GM19240 (cell line): ENCODE data around the gene ACTR8.
"Not testable (repeated sequence)": the region's sequence is repeated elsewhere in the genome, so short reads cannot be mapped to it uniquely, and the experiment has no call there.

Experiments used
- DNase-seq: peaks from one replicate; pipeline ENCODE4 v3.0.0; 2011; ENCODE audit warnings: low spot score; ENCODE audit not compliant: insufficient read length

ACTR8 gene, protein sequence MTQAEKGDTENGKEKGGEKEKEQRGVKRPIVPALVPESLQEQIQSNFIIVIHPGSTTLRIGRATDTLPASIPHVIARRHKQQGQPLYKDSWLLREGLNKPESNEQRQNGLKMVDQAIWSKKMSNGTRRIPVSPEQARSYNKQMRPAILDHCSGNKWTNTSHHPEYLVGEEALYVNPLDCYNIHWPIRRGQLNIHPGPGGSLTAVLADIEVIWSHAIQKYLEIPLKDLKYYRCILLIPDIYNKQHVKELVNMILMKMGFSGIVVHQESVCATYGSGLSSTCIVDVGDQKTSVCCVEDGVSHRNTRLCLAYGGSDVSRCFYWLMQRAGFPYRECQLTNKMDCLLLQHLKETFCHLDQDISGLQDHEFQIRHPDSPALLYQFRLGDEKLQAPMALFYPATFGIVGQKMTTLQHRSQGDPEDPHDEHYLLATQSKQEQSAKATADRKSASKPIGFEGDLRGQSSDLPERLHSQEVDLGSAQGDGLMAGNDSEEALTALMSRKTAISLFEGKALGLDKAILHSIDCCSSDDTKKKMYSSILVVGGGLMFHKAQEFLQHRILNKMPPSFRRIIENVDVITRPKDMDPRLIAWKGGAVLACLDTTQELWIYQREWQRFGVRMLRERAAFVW

DNA sequence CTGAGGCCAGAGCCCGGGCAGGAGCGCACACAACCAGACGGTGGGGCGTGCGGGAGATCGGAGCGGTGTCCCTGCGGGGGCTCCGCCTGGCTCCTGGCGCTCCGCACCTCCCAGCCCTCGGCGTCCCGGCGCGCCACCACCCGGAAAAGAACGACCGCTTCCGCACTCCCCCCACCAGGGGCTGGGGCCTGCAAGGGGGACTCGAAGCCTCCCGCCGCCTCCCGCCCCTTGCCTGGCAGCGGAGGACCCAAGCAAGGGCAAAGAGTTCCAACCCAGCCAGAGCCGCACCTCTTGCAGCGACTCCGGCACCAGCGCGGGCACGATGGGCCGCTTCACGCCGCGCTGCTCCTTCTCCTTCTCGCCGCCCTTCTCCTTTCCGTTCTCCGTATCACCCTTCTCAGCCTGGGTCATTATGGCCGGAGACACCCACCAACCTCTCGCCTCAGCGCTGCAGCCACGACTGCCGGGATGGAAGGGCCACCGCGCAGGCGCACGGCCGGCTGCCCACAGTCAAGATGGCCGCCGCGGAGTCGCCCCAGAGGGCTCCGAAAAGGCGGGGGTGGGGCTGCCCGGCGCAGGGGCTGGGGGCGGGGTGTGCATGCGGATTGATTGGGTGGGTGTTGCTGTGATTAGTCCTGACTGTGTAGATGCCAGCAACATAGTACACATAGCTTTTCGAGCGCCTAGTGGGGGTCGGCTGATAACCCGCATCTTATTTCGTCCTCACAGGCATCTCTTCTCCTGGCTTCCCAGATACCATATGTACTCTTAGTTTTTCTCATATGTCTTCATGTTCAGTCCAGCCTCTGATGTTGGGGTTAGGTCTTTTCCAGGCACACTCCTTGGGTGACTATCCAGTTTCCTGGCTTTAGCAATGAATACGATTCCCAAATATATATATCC lies at the start of gene ACTR8:
Gene ACTR8, minus strand, starts transcription at position 462 of the 903 bp plus-strand sequence. Its CDS starts 51 bp downstream, at position 411.
- DNase-seq, result peak; percentile 50

DNA sequence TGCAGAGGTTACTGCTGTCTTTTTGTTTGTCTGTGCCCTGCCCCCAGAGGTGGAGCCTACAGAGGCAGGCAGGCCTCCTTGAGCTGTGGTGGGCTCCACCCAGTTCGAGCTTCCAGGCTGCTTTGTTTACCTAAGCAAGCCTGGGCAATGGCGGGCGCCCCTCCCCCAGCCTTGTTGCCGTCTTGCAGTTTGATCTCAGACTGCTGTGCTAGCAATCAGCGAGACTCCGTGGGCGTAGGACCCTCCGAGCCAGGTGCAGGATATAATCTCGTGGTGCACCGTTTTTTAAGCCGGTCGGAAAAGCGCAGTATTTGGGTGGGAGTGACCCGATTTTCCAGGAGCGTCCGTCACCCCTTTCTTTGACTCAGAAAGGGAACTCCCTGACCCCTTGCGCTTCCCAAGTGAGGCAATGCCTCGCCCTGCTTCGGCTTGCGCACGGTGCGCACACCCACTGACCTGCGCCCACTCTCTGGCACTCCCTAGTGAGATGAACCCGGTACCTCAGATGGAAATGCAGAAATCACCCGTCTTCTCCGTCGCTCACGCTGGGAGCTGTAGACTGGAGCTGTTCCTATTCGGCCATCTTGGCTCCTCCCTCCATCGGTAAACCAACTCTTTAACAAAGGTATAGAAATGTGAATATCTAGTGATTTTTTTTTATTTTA lies 45.4 kb upstream of the ACTR8 start:
- not testable (repeated sequence) for DNase-seq

DNA sequence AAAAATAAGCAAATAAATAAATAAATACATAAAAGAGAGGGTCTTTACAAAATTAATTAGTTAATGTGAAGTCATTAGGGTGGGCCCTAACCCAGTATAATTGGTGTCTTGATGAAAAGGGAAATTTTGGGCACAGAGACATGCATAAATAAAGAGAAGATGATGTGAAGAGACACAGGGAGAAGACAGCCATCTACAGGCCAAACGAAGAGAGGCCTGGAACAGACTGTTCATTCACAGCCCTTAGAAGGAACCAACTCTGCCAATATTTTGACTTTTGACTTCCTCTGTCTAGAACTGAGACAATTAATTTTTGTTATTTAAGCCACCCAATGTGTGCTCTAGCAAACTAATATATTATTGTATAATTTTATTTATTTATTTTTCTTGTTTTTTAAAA lies 39.3 kb upstream of the ACTR8 start:
- no peak for DNase-seq

DNA sequence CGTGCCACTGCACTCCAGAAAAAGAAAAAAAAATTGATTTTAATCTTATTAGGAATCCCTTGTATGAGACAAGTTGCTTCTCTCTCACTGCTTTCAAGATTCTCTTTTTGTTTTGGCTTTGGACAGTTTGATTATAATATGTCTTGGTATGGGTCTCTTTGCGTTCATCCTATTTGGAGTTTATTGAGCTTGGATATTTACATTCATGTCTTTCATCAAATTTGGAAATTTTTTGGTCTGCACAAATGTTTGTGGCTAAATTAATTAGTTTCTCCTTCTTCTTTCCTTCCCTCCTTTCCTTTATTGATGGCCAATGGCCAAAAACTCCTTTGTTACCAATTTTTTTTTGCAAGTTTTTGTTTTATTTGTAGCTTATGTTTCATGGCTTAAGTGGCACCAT lies 37.8 kb upstream of the ACTR8 start:
- DNase-seq, result no peak

DNA sequence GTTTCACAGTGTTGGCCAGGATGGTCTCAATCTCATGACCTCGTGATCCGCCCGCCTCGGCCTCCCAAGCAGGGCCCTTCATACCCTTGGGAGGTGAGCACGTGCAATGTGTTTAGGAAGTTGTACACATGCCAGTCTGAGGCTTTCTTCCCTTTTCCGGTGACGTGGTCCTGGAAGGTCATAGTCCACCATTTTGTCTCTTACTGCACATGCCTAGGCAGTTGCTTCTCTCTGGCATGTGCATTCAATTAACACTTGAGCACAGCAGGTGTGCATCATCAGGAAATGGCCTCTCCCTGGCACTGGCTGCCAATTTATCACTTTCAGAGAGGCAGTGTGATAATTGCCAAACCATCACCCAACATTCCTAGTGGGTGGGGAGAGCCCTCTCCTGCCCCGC lies 31.4 kb upstream of the ACTR8 start:
- DNase-seq, result no peak

DNA sequence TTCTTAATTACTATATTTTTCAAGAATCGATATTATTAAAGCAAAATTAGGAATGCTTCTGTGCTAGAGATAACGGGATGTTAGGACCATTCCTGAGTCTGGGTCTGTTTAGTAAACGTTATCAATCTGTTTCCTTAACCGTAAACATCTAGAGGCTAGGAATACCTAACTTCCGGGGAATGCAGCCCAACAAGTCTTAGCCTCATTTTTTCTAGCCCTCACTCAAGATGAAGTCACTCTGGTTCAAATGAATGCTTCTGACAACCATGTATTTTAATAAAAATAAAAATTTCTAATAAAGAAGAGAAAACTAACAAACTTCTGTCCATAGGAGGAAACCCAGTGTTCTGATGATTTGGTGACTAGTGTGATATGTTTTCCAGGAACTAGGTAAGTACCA lies 20.8 kb upstream of the ACTR8 start:
- no peak for DNase-seq

DNA sequence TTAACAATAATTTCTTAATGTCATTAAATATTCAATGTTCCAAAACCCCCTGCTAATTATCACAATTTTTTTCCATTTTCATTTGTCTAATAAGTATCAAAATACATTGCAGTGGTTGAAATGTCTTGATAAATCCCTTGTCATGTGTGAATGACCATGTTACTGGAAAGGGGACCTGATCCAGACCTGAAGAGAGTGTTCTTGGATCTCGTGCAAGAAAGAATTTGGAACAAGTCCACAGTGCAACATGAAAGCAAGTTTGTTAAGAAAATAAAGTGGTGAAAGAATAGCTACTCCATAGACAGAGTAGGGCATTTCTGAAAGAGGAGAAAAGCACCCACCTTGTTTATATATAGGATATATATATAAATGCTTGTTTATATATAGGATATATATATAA lies 20.1 kb upstream of the ACTR8 start:
- no peak for DNase-seq

DNA sequence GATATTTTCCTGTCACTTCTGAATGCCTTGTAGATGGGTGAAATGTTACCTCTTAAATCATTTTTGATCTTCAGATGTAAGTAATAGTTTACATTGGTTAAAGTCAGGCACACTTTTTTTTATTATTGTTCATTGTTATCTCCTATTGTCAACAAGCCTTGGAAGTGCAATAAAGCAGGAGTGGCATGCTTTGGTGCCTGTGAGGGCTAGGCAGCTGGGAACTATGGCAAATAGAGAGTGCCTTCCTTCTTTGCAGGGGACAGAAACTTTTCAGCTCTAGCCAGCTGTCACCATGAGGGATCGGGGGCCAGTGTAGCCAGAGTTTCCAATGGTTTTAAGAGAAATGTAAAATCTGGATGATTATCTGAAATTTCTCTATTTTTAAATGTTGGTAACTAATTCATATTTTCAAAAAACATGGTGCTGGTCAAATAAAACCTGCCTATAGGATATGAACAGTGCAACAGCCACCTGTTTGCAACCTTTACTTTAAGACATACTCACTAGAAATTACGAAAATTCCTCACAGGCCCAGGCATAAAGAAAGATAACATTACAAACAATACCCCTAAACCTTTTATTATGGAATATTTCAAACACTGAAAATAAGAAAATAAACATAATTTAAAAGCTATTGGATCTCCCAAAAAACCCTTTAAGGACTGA lies 18.8 kb upstream of the ACTR8 start:
- DNase-seq, result no peak

DNA sequence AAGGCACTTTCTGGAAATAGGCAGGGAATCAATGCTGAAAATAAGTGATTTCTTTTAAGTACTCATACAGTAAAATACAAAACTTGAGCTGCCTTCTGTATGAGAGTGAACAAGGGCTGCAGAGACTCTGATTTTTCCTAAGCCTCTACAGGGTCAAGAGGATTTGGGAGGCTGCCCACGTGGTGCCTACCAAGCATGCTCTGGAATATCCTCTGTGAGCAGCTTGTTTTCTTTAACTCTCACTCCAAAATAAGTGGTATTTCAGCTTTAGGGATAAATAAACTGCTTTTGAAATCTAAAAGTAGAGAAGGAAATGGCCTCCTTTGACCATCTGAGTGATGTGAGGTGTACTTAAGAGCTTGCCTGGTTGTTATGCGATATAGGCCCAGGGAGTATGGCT lies 17.8 kb upstream of the ACTR8 start:
- DNase-seq, result no peak

DNA sequence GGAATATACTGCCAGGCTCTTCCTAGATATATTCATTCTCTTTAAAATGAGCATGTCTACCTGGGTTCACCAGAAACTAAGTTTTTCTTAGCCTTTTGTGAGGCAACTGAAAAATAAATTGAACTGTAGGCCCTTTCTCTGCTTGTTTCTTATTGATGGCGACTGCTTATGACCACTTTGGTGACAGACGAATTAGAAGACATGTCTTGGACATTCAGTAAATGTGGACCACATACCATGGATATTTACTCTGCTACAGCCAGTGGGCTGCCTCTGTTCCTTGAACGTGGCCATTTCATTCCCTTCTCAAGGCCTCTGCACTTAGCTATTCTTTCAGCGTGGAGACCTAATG lies 10.3 kb upstream of the ACTR8 start:
- DNase-seq, result no peak

DNA sequence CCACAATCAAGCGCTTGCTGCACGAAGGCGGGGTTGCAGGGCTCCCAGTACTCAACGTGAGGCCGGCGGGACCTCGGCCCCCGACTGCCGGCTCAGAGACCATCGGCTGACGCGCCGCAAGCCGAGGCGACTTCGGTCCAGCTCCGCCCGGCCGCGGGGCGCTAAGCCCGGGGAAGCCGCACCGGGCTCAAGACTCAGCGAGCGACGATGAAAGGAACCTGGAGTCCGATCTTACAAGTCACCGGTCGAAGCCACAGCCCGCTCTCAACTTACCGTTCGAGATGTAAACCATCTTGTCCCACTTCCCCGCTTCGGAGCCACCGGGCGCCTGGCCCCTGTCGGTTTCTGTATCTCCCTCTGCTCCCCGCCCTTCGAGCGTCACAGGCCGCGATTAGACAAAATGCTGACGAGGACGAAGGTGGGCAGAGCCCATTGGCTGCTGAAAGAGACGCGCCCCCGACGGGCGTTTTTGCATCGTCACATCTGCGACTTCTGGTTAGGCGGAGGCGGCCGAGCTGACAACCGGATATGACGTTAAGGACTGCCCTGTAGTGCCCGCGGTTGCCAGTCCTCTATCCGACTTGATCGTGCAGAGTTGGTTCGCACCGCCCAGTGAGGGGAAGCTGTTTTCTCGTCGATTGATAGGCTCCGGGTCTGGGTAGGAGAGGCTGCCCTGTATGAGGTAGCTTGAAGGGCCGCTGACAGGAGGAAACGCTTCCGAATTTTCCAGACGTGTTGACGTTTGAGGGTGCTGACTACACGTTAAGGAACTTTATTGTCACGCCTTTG lies 9.7 kb upstream of the ACTR8 start, which contains the start of gene SELENOK:
Gene SELENOK, minus strand, starts transcription at position 363 of the 789 bp plus-strand sequence.
- peak; percentile 62 for DNase-seq

DNA sequence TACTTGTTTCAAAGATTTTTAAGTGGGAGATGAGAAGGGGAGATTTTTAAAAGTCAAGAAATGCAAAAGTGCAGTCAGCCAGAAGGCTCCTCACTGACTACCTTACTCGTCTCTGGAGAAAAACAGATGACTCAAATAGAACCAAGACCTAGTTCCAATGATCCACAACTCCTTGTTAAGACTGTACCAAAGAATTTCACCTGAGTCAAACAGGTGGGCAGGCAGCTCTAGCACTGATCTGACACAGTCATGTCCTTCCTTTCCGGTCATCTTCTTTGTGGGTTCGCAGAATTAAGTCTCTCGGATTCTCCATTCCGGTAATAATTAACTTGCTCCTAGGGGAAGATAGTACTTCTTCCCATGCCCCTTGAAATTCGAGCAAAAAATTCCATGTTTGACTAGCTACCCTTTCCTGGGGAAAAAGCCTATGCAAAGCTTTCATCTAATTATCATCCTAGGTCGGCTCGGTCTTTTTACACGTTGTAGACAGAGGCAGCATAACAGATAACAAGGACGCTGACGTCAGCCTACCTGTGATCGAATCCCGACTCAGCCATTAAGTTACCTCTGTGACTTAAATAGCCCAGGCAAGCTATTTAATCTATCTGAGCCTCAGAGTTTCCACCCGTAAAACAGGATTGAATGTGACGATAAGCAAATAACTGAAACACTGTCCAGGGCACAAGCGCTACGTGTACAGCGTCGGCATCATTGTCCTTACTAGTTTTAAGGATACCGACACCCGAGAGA lies 8.9 kb upstream of the ACTR8 start:
- DNase-seq, result no peak

DNA sequence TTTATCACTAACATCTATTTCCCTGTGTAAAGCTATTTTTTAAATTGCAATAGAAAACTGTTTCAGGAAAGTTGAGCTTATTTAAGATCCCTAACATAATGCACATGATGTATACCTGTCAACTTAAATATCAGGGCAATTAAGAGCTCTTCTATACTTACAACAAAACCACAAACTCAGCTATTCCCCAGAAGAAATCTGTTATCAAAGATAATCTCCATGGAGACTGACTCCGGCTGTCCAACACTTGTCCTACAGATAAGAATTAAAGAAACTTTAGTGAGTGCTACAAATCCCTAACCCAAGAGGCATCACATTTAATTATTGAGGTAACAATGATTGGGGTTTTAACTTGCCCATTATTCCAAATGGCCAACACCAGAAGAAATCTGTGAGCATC lies 6.3 kb upstream of the ACTR8 start:
- no peak for DNase-seq

DNA sequence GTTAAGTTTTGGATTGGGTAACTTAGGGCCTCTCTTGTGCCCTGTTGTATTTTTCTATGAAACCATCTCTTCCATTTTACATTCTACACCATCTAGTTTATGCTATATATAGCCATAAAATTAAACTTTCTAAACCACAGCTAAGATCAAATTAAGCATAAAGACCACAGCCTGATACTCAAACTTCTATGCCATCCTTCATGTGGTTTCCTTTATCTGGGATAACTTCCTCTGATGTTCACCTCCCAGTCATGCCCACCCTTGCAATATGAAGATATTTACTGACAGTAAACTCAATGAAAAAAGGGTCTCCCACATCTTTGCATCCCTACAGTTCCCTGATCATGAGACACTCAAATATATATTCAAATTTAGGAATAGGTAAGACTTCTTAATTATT lies 5.5 kb upstream of the ACTR8 start:
- DNase-seq, result no peak

DNA sequence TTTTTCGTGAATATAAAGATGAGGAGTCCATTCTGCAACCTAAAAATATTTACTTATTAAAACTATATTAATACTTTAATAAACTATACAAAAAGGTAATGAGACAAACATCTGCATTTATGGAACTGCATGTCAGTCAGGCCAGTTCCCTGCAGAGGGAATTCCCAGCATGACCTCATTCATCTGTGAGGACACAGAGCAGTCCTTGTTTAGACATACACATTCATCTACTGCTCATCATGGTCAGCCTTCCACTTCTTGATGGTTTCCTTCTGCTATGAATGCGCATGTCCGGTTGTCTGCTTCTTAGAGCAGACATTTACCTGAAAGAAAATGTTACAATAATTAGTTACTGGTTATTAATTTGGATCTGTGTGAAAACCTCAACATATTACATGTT lies 3.3 kb upstream of the ACTR8 start:
- no peak for DNase-seq

DNA sequence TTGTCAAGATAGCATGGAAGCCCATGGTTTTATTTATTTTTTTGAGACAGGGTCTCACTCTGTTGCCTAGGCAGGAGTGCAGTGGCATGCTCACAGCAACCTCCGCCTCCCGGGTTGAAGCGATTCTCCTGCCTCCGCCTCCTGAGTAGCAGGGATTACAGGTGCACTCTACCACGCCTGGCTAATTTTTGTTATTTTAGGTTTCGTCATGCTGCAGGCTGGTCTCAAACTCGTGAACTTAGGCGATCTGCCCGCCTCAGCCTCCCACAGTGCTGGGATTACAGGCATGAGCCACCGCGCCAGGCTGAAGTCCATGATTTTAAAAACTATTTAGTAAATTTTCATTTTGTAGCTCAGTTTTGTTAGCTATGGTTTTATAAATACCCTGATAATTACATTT lies 2.7 kb upstream of the ACTR8 start:
- no peak for DNase-seq

DNA sequence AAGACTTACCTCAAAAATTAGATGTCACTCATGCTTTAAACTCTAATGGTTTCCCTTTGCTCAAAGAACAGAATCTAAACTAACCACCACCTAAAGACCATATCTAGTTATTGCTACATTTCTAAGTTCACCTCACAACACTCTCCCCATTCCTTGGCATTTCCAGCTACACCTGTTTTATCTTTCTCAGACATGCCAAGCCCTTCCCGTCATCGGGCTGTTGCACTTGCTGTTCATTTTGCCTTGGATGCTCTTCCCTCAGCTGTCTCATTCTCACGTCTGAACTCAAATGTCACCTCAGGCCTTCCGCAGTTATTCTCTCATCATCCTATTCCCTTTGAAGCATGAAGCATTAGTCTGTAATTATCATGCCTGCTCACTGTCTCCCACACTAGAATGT lies 1.1 kb upstream of the ACTR8 start:
- DNase-seq, result no peak

DNA sequence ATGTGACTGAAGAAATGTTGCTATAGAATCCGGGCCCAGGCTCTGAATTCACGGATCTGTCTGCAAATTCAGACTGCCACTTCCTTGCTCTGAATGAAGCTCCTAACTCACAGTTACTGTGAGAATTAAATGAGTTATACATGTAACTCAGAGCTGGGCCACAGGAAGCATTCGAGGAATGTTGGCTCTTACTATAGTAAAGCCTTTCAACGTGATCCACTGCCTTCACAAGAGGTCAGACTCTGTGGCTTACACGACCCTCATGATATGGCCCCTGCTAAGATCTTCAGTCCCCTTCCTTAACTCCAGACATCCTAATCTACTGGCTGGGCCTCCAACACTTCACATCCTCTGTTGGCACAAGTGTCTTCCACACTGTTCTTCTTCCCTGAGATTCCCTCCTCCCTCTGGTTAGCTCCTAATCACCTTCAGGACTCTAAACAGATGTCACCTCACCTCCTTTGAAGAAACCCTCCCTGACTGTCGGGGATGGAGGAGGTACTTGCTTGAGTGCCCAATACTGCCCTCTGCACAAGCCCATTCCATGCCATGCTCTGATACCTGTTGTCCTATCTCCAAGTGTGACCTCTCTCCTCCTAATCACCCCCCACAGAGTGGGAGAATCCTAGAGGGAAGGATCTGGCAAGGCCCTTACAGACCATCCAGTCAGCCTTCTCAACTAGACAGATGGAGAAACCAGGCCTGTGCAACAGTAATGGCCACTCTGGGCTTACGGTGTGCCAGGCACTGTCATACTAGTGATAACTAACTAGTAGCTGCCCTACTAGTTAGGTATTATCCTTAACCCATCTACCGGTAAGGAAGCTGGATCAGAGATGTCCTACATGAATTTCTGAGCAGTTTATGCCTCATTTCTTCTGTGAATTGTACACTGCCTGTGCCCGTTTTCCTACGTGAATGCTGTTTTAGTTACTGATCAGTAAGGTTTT lies 1.3 kb downstream of the ACTR8 start:
- no peak for DNase-seq
